ENCODE data around the gene KCND3. TPM values are rescaled to one million over a fixed set of nuclear protein-coding genes. Genes with fewer than 3 reads are reported as not detected.

Gene KCND3
- total RNA-seq, 1 experiment from 2014 or later, result 0.17 TPM

- no peak for DNase-seq (ENCODE audit: low spot score)
These were observed 140.5 kb downstream of the KCND3 start for GRCh38 chr1:111848852-111849545.

- DNase-seq (ENCODE audit: low spot score), result no peak
These were observed 142.0 kb downstream of the KCND3 start for GRCh38 chr1:111847466-111847865.

- no peak for DNase-seq (ENCODE audit: low spot score)
These were observed 142.6 kb downstream of the KCND3 start for GRCh38 chr1:111846842-111847241.

- no peak for DNase-seq (ENCODE audit: low spot score)
These were observed 146.3 kb downstream of the KCND3 start for GRCh38 chr1:111843177-111843576.

- no peak for DNase-seq (ENCODE audit: low spot score)
These were observed 147.1 kb downstream of the KCND3 start for GRCh38 chr1:111842411-111842810.

GRCh38 chr1:111841746-111842145, 147.7 kb downstream of the KCND3 start:
- no peak for DNase-seq (ENCODE audit: low spot score)

- no peak for DNase-seq (ENCODE audit: low spot score)
These were observed 148.3 kb downstream of the KCND3 start for GRCh38 chr1:111841189-111841588.

GRCh38 chr1:111837393-111837792, 152.1 kb downstream of the KCND3 start:
- no peak for DNase-seq (ENCODE audit: low spot score)

- no peak for DNase-seq (ENCODE audit: low spot score)
These were observed 153.4 kb downstream of the KCND3 start for GRCh38 chr1:111836111-111836510.

GRCh38 chr1:111835514-111835913, 154.0 kb downstream of the KCND3 start:
- DNase-seq (ENCODE audit: low spot score), result no peak

- no peak for DNase-seq (ENCODE audit: low spot score)
These were observed 154.5 kb downstream of the KCND3 start for GRCh38 chr1:111834956-111835355.

- peak; percentile 11 for DNase-seq (ENCODE audit: low spot score)
These were observed 156.1 kb downstream of the KCND3 start for GRCh38 chr1:111833334-111833733.

- DNase-seq (ENCODE audit: low spot score), result no peak
These were observed 156.8 kb downstream of the KCND3 start for GRCh38 chr1:111832521-111833155.

- DNase-seq (ENCODE audit: low spot score), result no peak
These were observed 158.3 kb downstream of the KCND3 start for GRCh38 chr1:111831153-111831552.

- DNase-seq (ENCODE audit: low spot score), result no peak
These were observed 161.5 kb downstream of the KCND3 start for GRCh38 chr1:111827946-111828345.

GRCh38 chr1:111826278-111826677, 163.2 kb downstream of the KCND3 start:
- DNase-seq (ENCODE audit: low spot score), result no peak

- no peak for DNase-seq (ENCODE audit: low spot score)
These were observed 164.3 kb downstream of the KCND3 start for GRCh38 chr1:111825217-111825616.

GRCh38 chr1:111822138-111822537, 167.3 kb downstream of the KCND3 start:
- no peak for DNase-seq (ENCODE audit: low spot score)

GRCh38 chr1:111821121-111821745, 168.2 kb downstream of the KCND3 start:
- DNase-seq (ENCODE audit: low spot score), result peak; percentile 2

GRCh38 chr1:111819566-111820263, 169.8 kb downstream of the KCND3 start:
- no peak for DNase-seq (ENCODE audit: low spot score)

GRCh38 chr1:111818546-111818945, 170.9 kb downstream of the KCND3 start:
- DNase-seq (ENCODE audit: low spot score), result no peak

GRCh38 chr1:111818081-111818480, 171.4 kb downstream of the KCND3 start:
- DNase-seq (ENCODE audit: low spot score), result no peak

Data from A172 (cell line).